OCI-LY1 (cell line): ENCODE data around the gene FNIP2.

Experiments
- EZH2 ChIP-seq: fragments of 200-600 bp; sonication (generic), shearing (Covaris generic); IDR thresholded peaks from 2 replicates; pipeline ENCODE4 v1.8.0; 2017; ENCODE audit warnings: borderline replicate concordance, mixed run types, mild to moderate bottlenecking, antibody characterized with exemption, low read length, moderate library complexity, mixed read lengths
- TF ChIP-seq, protein P1 (sequence below): fragments of 200-600 bp; sonication (generic), shearing (Covaris generic); IDR thresholded peaks from 2 replicates; pipeline ENCODE4 v1.5.1; 2017; ENCODE audit warnings: mild to moderate bottlenecking, antibody characterized with exemption, low read length, moderate library complexity, mixed read lengths

DNA sequence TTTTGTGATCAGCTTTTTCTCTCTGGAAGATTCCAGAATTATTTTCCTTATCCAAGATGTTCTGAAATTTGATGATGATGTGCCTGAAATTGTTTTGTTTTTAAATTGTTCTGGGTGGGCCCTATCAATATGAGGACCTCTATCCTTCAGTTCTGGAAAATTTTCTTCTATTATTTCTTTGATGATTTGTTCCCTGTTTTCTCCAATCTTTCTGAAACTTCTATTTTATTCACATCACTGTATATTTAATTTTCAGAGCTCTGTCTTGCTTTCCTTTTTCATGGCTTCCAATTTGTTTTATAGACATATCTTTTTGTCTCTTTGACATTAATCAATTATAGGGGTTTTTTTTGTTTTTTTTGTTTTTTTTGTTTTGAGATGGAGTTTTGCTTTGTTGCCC, 12.2 kb upstream of the FNIP2 start:
- TF ChIP-seq, protein P1, sequence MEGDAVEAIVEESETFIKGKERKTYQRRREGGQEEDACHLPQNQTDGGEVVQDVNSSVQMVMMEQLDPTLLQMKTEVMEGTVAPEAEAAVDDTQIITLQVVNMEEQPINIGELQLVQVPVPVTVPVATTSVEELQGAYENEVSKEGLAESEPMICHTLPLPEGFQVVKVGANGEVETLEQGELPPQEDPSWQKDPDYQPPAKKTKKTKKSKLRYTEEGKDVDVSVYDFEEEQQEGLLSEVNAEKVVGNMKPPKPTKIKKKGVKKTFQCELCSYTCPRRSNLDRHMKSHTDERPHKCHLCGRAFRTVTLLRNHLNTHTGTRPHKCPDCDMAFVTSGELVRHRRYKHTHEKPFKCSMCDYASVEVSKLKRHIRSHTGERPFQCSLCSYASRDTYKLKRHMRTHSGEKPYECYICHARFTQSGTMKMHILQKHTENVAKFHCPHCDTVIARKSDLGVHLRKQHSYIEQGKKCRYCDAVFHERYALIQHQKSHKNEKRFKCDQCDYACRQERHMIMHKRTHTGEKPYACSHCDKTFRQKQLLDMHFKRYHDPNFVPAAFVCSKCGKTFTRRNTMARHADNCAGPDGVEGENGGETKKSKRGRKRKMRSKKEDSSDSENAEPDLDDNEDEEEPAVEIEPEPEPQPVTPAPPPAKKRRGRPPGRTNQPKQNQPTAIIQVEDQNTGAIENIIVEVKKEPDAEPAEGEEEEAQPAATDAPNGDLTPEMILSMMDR = no peak
- no peak for TF ChIP-seq EZH2
